GM23338 (cell line): ENCODE data around the gene CATSPERZ. TPM values are rescaled to one million over a fixed set of nuclear protein-coding genes. Genes with fewer than 3 reads are reported as not detected.

Source experiments
- ATAC-seq: fragments of 200-7000 bp; cut with Tn5 transposase; 3 replicates; pipeline ENCODE4 v1.9.1; 2020
- DNase-seq: peaks from one replicate; pipeline ENCODE4 v3.0.0-alpha.2; 2015; ENCODE audit warnings: low spot score
- H2AFZ ChIP-seq: fragments of 200-600 bp; sonication (generic); 2 replicates; pipeline ENCODE4 v1.8.0; 2016; ENCODE audit warnings: antibody characterized with exemption, mild to moderate bottlenecking, moderate library complexity
- H3F3A ChIP-seq: fragments of 200-600 bp; sonication (generic); replicated peaks from 2 replicates; pipeline ENCODE4 v1.8.0; 2017; ENCODE audit warnings: antibody characterized with exemption, mixed run types, low read depth
- H3K27ac ChIP-seq: fragments of 200-600 bp; sonication (generic); 2 replicates; pipeline ENCODE4 v1.6.1; 2016; ENCODE audit warnings: low read depth
- H3K27me3 ChIP-seq: fragments of 200-600 bp; sonication (generic); 2 replicates; pipeline ENCODE4 v1.8.0; 2016; ENCODE audit warnings: mild to moderate bottlenecking, mixed run types, moderate library complexity; ENCODE audit not compliant: insufficient read depth
- H3K36me3 ChIP-seq: fragments of 200-600 bp; sonication (generic); 2 replicates; pipeline ENCODE4 v1.8.0; 2016; ENCODE audit warnings: mild to moderate bottlenecking; ENCODE audit not compliant: insufficient read depth
- H3K4me1 ChIP-seq: fragments of 200-600 bp; sonication (generic); 2 replicates; pipeline ENCODE4 v1.8.0; 2016; ENCODE audit warnings: mild to moderate bottlenecking, moderate library complexity; ENCODE audit not compliant: insufficient read depth
- H3K4me2 ChIP-seq: fragments of 200-600 bp; sonication (generic); 2 replicates; pipeline ENCODE4 v1.7.1; 2017; ENCODE audit warnings: mixed run types
- H3K4me3 ChIP-seq: fragments of 200-600 bp; sonication (generic); 2 replicates; pipeline ENCODE4 v1.6.1; 2016; ENCODE audit warnings: mixed run types
- H3K79me2 ChIP-seq: fragments of 200-600 bp; sonication (generic); replicated peaks from 2 replicates; pipeline ENCODE4 v1.8.0; 2017; ENCODE audit warnings: mild to moderate bottlenecking; ENCODE audit not compliant: insufficient read depth
- H3K9me2 ChIP-seq: fragments of 200-600 bp; sonication (generic); 2 replicates; pipeline ENCODE4 v1.8.0; 2017; ENCODE audit not compliant: insufficient read depth
- H4K20me1 ChIP-seq: fragments of 200-600 bp; sonication (generic); replicated peaks from 2 replicates; pipeline ENCODE4 v1.8.0; 2017; ENCODE audit warnings: mild to moderate bottlenecking; ENCODE audit not compliant: insufficient read depth
- H3K27ac Mint-ChIP-seq: 2 replicates; pipeline ENCODE4 v1.8.0; 2020; ENCODE audit warnings: inconsistent platforms, mild to moderate bottlenecking, moderate library complexity, mixed read lengths
- H3K27me3 Mint-ChIP-seq: 3 replicates; pipeline ENCODE4 v1.8.0; 2022; ENCODE audit warnings: low read depth, mild to moderate bottlenecking, moderate library complexity, mixed read lengths, inconsistent platforms; ENCODE audit not compliant: insufficient read depth, poor library complexity
- H3K36me3 Mint-ChIP-seq: 3 replicates; pipeline ENCODE4 v1.8.0; 2021; ENCODE audit warnings: low read depth, mild to moderate bottlenecking, inconsistent platforms, moderate library complexity, mixed read lengths
- H3K4me1 Mint-ChIP-seq: 3 replicates; pipeline ENCODE4 v1.8.0; 2020; ENCODE audit warnings: mild to moderate bottlenecking, inconsistent platforms, mixed read lengths
- H3K4me3 Mint-ChIP-seq: 3 replicates; pipeline ENCODE4 v1.8.0; 2021; ENCODE audit warnings: moderate library complexity, mild to moderate bottlenecking, inconsistent platforms, mixed read lengths
- H3K9me3 Mint-ChIP-seq: 3 replicates; pipeline ENCODE4 v1.8.0; 2020; ENCODE audit warnings: moderate library complexity, mild to moderate bottlenecking, inconsistent platforms, mixed read lengths
- CREB1 ChIP-seq: fragments of 250-450 bp; sonication (Bioruptor Pico); IDR thresholded peaks from 2 replicates; pipeline ENCODE4 v1.5.0; 2020; ENCODE audit warnings: low read depth, mild to moderate bottlenecking, moderate library complexity
- ETS1 ChIP-seq: IDR thresholded peaks from 2 replicates; pipeline ENCODE4 v1.6.1; 2016; ENCODE audit warnings: antibody characterized with exemption
- EZH2 ChIP-seq: fragments of 200-600 bp; sonication (generic); IDR thresholded peaks from one replicate; pipeline ENCODE4 v1.8.0; 2017; ENCODE audit warnings: antibody characterized with exemption, mild to moderate bottlenecking, low read depth; ENCODE audit not compliant: unreplicated experiment
- EZH2phosphoT487 ChIP-seq: fragments of 200-600 bp; sonication (generic); IDR thresholded peaks from one replicate; pipeline ENCODE4 v1.8.1; 2018; ENCODE audit warnings: antibody characterized with exemption; ENCODE audit not compliant: unreplicated experiment
- JUNB ChIP-seq: IDR thresholded peaks from one replicate; pipeline ENCODE4 v1.6.1; 2016; ENCODE audit warnings: antibody characterized with exemption; ENCODE audit not compliant: unreplicated experiment
- NANOG ChIP-seq: IDR thresholded peaks from 2 replicates; pipeline ENCODE4 v1.6.1; 2016; ENCODE audit warnings: antibody characterized with exemption, borderline replicate concordance
- POLR2AphosphoS5 ChIP-seq: IDR thresholded peaks from 2 replicates; pipeline ENCODE4 v1.6.1; 2016; ENCODE audit warnings: antibody characterized with exemption, low read depth
- REST ChIP-seq: IDR thresholded peaks from one replicate; pipeline ENCODE4 v1.6.1; 2018; ENCODE audit warnings: antibody characterized with exemption; ENCODE audit not compliant: unreplicated experiment
- STAT1 ChIP-seq: IDR thresholded peaks from one replicate; pipeline ENCODE4 v1.6.1; 2016; ENCODE audit warnings: antibody characterized with exemption; ENCODE audit not compliant: unreplicated experiment
- ZNF114 ChIP-seq: fragments of 250-450 bp; sonication (Bioruptor Pico); IDR thresholded peaks from 2 replicates; pipeline ENCODE4 v1.5.0; 2020; ENCODE audit warnings: mild to moderate bottlenecking, moderate library complexity
- ZNF331 ChIP-seq: fragments of 250-450 bp; sonication (Bioruptor Pico); IDR thresholded peaks from 2 replicates; pipeline ENCODE4 v1.5.0; 2020; ENCODE audit warnings: low read depth, mild to moderate bottlenecking, moderate library complexity
- polyA plus RNA-seq: library from polyadenylated mRNA; unstranded; fragments of >200 nt; fragmentation: Nextera tagmentation; extraction: Ambion mirVana; gene quantifications from 2 replicates; pipeline ENCODE4 v1.2.1, GENCODE V29; 2016
- total RNA-seq: library from RNA; depleted of rRNA; stranded (reverse); fragments of >200 nt; shearing (Covaris generic); gene quantifications from 2 replicates; pipeline ENCODE4 v1.2.3, GENCODE V29; 2014
- TF ChIP-seq, protein P1 (sequence below): fragments of 250-450 bp; sonication (Bioruptor Pico); IDR thresholded peaks from 2 replicates; pipeline ENCODE4 v1.5.0; 2020; ENCODE audit warnings: mild to moderate bottlenecking, moderate library complexity

Gene CATSPERZ
- total and polyA plus RNA-seq, 2 experiments from 2014 or later: 0.99 TPM; not detected in 1

GRCh38 chr11:64259533-64260067 lies 40.6 kb upstream of the CATSPERZ start (continued):
- no peak for TF ChIP-seq ZNF114
- no peak for TF ChIP-seq EZH2phosphoT487
- no peak for TF ChIP-seq ETS1
- TF ChIP-seq NANOG: no peak
- TF ChIP-seq CREB1 (CRISPR knock-in tag): no peak
- TF ChIP-seq POLR2AphosphoS5: no peak
- TF ChIP-seq EZH2: no peak
- no peak for TF ChIP-seq ZNF331 (CRISPR knock-in tag)

- Histone ChIP-seq H4K20me1 (0 out of 2 replicates have a peak, but pooled peaks cover 4% of the 10 kb centered on the region), H3K36me3 (peaks cover 11% of the 10 kb centered on the region), H3K27me3 (no peaks in the 10 kb centered on the region), H3F3A (0 out of 2 replicates have a peak, but pooled peaks cover 4% of the 10 kb centered on the region), H3K9me2 (no peaks in the 10 kb centered on the region), H3K79me2 (no peaks in the 10 kb centered on the region), H3K4me2 (no peak overlapping the region), H3K4me1 (no peaks in the 10 kb centered on the region), H3K27ac (no peak overlapping the region), H2AFZ (no peak overlapping the region), H3K4me3 (no peak overlapping the region)
- no peaks in the 10 kb centered on the region for H3K9me3 Mint-ChIP-seq
- H3K27ac Mint-ChIP-seq: no peak overlapping the region
- peaks cover 7% of the 10 kb centered on the region; the same call in 2 of the 3 replicates for H3K4me1 Mint-ChIP-seq
- H3K4me3 Mint-ChIP-seq: no peak overlapping the region
- H3K27me3 Mint-ChIP-seq: peaks cover 11% of the 10 kb centered on the region
- H3K36me3 Mint-ChIP-seq: peaks cover 64% of the 10 kb centered on the region
- no peak for DNase-seq
- no peak for ATAC-seq
- no peak for TF ChIP-seq ZNF114
- no peak for TF ChIP-seq CREB1 (CRISPR knock-in tag)
- TF ChIP-seq REST: no peak
- no peak for TF ChIP-seq EZH2
- TF ChIP-seq ZNF331 (CRISPR knock-in tag): no peak
- no peak for TF ChIP-seq ETS1
- TF ChIP-seq POLR2AphosphoS5: no peak
- TF ChIP-seq, protein P1, sequence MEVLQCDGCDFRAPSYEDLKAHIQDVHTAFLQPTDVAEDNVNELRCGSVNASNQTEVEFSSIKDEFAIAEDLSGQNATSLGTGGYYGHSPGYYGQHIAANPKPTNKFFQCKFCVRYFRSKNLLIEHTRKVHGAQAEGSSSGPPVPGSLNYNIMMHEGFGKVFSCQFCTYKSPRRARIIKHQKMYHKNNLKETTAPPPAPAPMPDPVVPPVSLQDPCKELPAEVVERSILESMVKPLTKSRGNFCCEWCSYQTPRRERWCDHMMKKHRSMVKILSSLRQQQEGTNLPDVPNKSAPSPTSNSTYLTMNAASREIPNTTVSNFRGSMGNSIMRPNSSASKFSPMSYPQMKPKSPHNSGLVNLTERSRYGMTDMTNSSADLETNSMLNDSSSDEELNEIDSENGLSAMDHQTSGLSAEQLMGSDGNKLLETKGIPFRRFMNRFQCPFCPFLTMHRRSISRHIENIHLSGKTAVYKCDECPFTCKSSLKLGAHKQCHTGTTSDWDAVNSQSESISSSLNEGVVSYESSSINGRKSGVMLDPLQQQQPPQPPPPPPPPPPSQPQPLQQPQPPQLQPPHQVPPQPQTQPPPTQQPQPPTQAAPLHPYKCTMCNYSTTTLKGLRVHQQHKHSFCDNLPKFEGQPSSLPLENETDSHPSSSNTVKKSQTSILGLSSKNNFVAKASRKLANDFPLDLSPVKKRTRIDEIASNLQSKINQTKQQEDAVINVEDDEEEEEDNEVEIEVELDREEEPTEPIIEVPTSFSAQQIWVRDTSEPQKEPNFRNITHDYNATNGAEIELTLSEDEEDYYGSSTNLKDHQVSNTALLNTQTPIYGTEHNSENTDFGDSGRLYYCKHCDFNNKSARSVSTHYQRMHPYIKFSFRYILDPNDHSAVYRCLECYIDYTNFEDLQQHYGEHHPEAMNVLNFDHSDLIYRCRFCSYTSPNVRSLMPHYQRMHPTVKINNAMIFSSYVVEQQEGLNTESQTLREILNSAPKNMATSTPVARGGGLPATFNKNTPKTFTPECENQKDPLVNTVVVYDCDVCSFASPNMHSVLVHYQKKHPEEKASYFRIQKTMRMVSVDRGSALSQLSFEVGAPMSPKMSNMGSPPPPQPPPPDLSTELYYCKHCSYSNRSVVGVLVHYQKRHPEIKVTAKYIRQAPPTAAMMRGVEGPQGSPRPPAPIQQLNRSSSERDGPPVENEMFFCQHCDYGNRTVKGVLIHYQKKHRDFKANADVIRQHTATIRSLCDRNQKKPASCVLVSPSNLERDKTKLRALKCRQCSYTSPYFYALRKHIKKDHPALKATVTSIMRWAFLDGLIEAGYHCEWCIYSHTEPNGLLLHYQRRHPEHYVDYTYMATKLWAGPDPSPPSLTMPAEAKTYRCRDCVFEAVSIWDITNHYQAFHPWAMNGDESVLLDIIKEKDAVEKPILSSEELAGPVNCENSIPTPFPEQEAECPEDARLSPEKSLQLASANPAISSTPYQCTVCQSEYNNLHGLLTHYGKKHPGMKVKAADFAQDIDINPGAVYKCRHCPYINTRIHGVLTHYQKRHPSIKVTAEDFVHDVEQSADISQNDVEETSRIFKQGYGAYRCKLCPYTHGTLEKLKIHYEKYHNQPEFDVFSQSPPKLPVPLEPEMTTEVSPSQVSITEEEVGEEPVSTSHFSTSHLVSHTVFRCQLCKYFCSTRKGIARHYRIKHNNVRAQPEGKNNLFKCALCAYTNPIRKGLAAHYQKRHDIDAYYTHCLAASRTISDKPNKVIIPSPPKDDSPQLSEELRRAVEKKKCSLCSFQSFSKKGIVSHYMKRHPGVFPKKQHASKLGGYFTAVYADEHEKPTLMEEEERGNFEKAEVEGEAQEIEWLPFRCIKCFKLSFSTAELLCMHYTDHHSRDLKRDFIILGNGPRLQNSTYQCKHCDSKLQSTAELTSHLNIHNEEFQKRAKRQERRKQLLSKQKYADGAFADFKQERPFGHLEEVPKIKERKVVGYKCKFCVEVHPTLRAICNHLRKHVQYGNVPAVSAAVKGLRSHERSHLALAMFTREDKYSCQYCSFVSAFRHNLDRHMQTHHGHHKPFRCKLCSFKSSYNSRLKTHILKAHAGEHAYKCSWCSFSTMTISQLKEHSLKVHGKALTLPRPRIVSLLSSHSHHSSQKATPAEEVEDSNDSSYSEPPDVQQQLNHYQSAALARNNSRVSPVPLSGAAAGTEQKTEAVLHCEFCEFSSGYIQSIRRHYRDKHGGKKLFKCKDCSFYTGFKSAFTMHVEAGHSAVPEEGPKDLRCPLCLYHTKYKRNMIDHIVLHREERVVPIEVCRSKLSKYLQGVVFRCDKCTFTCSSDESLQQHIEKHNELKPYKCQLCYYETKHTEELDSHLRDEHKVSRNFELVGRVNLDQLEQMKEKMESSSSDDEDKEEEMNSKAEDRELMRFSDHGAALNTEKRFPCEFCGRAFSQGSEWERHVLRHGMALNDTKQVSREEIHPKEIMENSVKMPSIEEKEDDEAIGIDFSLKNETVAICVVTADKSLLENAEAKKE (CRISPR knock-in tag): no peak
- TF ChIP-seq EZH2phosphoT487: no peak
- no peak for TF ChIP-seq JUNB
- no peak for TF ChIP-seq STAT1
These were observed 39.9 kb upstream of the CATSPERZ start for GRCh38 chr11:64260147-64260708.
